GM19240 (cell line): ENCODE results near the gene COX15.
"Not testable (repeated sequence)": the region's sequence is repeated elsewhere in the genome, so short reads cannot be mapped to it uniquely, and the experiment has no call there.

Experiments used
- DNase-seq: peaks from one replicate; pipeline ENCODE4 v3.0.0; 2011; ENCODE audit warnings: low spot score; ENCODE audit not compliant: insufficient read length

Gene COX15

DNA sequence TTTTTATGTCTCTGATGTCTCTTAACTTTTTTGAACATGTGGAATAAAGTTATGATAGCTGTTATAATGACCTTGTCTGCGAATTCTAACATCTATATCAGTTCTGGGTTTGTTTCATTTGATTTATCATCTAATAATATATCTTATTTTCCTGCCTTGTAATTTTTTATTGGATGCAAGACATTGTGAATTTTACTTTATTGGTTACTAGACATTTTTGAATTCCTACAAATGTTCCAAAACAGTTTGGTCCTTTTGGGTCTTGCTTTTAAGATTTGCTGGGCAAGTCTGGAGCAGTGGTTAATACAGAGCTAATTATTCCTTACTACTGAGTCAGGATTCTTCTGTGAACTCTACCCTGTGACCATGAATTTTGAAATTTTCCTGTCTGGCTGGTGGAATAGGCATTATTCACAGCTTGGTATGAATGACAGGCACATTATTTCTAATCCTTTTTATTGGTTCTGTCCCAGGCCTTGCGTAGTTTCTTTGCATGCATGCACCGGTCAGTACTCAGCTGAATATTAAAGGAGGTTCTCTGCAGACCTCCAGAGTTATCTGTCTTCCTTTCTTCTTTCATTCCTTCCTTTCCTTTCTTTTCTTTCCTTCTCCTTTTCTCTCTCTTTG lies 9.1 kb upstream of the COX15 start:
- no peak for DNase-seq

DNA sequence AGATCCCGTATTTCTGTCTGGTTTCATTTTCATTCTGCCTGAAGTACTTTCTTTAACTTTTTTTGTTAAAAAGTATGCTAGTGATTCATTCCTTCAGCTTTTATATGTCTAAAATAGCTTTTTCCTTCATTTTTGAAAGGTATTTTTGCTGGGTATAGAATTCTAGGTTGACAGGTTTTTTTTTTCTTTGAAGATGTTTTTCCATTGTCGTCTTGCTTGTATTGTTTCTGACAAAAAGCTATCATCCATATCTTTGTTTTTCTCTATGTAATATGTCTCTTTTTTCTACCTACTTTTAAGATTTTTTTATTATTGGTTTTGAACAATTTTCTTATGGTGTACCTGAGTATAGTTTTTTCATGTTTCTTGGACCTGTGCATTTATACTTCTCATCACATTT lies 8.3 kb upstream of the COX15 start:
- DNase-seq: no peak

DNA sequence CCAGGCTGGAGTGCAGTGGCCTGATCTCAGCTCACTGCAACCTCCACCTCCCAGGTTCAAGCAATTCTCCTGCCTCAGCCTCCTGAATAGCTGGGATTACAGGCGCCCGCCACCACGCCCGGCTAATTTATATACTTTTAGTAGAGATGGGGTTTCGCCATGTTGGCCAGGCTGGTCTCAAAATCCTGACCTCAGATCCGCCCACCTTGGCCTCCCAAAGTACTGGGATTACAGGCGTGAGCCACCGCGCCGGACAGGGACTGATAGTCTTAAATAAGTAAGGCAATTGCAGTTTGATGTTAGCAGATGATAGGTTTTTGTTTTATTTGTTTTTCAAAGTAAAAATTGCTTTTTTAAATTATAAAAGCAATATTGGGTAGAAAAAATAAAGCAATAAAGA lies 2.2 kb upstream of the COX15 start:
- not testable (repeated sequence) for DNase-seq

DNA sequence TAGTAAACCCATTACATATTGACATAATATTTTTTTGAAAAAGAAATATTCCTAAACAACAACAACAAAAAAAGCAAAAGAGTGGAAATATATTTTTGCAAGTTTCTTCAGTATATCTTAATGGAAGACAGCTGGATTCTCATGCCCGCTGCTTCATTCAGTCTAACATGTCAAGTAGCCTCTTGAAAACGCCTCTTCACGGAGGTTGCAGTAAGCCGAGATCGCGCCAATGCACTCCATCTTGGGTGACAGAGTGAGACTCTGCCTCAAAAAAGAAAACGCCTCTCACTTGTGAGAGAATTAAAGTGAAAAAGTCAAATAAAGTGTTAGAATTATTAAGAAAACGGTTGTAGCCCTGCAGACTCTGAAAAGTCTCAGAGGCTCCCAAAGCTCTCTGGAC lies 1.4 kb upstream of the COX15 start:
- no peak for DNase-seq

DNA sequence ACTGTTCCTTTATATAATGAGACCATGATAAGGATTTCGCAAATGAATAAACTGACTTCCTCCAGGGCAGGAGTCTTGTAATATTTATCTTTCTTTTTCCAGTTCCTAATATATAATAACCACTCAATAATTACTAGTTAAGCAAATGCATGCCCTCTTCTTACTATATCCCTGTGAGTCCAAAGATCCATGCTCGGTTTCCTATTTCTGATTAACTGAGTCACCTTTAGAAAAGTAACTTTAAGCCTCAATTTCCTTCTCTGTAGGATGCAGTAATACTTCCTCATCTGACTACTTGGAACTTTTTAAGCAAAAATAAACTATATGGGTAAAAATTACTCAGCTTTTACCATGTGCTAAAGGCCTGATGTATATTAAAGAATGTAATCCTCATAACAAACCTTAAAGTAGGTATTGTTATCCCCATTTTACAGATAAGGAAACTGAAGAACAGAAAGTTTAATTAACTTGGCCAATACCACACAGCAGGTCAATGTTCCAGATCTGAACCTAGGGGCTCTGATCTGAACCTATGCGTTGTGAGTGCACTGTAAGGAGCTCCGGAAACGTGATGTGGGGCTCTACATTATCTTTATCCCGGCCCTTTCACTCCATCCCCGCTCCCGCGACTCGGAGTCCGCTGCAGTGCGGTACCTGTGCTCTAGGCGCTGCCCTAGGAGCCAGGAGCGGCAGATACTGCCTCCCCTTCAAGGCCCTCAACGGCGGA lies 458 bp downstream of the COX15 start:
- DNase-seq: no peak

DNA sequence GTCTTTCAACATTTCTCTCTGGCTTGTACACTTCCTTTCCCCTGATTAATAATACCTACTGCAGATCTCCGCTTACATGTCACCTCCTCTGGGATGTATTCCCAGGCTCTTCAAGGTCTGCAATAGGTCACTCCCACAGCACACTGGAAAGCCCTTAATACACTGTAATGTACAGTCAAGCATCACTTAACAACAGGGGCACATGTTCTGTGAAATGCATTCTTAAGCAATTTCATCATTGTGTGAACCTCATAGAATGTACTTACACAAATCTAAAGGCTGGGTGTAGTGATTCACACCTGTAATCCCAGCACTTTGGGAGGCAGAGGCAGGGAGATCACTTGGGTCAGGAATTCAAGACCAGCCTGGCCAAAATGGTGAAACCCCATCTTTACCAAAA lies 1.9 kb downstream of the COX15 start:
- DNase-seq: no peak

DNA sequence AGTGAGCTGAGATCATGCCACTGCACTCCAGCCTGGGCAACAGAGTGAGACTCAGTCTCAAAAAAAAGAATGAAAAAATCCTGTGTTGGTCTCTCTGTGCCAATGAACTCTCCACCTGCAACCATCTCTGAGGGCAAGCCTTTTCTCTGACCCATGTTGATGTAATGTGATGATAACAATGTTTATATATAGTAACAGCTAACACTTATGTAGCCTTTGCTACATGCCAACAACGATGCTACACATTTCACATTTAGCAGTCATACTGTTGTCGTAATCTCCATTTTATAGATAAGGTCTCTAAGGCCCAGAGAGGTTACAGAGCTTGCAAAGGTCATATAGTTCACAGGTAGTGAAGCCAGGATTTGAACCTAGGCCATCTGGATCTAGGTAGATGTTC lies 11.5 kb downstream of the COX15 start:
- no peak for DNase-seq

DNA sequence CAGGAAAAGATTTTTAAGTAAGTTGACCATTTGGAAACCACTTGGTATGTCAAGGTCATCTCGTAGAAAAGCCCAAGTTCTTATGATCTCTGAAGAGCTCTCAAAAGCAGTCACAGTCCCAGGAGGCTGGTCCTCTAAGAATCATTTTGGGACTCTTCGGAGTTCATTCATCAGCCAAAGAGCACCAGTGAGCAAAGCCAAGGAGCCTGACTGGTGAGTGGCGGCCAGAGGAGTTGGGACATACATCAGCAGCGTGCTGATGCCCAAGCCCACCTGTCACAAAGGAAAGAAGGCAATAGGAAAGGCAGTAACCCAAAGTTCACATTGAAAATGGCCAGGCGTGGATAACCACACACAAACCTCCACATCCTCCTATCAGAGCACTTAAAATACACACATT lies 17.5 kb downstream of the COX15 start:
- DNase-seq: no peak

DNA sequence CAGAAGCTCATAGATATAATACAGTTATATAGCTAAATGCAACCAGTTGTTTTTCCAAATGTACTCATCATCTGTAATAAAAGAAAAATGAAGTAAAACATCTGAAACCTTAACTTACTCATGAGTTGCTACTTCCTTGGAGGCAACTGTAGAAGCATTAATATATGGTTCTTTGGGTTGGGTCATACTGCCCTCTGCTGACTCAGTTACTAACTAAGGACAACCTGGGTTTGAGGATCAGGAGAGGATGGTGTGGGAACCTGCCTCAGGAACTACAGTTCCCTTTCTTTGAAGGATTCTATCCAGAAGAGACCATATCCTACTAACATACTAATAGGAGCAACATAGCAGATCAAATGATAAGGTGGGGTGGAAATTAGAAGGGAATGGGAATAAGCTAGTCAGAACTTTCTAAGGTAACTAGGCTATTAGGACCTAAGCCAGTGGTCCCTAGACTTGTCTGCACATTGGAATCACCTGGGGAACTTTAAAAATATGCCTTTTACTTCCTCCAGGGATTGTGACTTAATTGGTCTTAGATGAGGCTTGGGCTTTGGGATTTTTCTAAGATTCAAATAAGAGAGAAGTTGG lies 20.7 kb downstream of the COX15 start:
- no peak for DNase-seq

DNA sequence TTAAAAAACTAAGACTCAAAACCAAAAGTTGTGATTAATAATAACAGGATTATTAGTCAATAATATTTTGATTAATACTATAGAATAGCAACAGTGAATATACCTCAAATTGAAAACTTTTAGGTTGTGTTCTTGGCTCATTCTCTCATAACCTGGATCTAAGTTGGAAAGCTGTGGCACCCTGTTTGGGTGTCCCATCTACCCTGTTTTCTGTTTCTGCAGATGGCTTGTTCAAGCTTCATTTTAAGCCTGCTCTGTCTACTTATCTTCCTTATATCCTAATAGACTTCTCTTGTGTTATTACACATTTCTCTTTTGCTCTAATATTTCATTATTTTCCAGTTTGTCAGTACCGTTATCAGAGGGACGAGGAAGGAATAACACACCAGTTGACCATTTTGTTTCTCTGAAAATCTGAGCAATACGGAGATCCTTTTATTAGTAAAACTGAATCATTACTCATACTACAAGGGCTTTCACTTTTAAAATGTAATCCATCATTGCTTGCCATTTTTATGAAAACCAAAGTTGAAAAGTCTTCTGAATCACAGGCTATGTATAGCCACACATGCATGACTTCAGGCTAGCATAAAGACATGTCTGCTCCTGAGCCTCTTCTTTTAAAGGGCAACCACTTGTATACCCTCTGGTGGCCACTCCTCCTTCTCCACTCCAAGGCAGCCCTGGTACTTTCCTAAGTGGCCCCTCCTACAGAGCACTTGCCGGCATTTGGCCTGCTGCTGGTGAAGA lies 22.3 kb downstream of the COX15 start:
- DNase-seq: no peak

DNA sequence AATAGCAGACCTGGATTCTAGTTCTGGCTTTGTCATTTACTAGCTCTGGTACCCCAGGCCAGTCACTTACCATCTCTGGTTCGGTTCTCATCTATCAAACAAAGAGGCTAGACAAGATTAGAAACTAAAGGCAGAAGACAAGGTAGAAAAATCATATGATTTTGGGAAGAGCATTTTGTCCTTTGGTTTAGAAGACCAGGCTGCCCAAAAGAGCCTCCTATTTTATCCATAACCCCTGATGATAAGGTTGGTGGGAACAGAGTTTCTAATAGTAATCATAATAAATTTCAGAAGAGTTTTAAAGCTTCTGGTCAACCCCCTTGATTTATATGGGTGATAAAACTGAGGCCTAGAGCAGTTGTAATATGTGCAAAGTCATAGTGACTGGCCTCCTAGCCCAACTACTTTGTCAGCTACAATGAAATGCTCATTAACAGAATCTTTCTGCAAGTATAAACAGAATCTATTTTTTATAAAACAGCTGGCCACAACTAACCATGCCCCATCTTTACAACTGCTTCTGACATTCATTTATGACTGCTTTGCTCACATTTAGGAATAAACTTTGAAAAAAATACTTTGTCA lies 23.4 kb downstream of the COX15 start:
- DNase-seq: no peak

DNA sequence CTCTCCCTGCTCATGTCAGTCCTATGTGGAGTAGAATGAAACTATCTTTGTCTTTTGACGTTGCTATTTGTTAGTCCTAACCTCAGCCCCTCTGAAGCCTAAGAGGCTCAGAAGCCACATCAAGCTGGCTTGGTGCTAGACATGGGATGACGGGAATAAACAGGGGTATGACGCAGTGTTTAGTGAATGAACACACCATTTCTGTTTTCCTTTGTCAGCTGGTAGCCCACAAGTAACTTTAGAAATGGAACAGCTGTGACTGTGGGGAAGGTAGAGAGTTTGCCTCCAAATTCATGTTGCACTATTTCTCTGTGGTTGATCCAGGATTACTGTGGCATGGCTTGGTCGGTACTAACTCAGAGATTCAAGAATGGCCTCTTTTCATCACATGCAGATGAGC lies 31.3 kb downstream of the COX15 start:
- no peak for DNase-seq

DNA sequence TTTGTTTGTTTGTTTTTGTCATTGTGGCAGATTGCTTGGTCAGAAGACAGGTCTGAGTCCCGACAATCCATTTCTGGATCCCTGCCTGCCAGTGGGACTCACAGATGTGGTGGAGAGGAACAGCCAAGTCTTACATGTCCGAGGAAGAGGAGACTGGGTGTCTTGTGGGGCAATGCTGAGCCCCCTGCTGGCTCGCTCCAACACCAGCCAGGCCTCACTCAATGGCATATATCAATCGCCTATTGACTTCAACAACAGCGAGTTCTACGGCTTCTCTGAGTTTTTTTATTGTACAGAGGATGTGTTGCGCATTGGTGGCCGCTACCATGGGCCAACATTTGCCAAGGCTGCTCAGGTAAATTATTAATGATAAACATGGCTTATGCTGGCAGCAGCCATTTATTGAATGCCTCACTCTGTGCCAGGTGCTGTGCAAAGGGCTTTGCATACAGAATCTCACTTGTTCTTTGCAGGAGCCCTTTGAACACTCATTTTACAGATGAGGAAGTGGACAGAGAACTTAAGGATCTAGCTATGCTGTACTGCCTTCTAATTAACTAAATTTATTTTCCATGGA lies 33.3 kb downstream of the COX15 start:
- no peak for DNase-seq

DNA sequence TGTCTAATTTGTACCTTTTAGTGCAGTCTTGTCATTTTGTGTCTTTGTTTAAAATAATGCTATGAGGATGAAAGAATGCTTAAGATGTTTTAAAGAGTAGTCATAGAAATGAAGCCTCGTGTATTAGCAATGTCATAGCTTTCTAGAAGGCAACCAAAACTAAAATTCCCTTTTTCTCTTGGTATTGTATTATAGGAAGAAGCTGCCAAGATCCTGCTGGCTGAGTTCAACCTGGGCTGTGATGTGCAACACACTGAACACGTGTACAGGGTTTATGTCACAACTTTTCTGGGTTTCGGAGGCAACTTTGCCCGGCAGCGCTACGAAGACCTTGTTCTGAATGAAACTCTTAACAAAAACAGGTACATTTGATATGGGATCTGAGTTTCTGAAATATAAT lies 36.2 kb downstream of the COX15 start:
- DNase-seq: no peak

DNA sequence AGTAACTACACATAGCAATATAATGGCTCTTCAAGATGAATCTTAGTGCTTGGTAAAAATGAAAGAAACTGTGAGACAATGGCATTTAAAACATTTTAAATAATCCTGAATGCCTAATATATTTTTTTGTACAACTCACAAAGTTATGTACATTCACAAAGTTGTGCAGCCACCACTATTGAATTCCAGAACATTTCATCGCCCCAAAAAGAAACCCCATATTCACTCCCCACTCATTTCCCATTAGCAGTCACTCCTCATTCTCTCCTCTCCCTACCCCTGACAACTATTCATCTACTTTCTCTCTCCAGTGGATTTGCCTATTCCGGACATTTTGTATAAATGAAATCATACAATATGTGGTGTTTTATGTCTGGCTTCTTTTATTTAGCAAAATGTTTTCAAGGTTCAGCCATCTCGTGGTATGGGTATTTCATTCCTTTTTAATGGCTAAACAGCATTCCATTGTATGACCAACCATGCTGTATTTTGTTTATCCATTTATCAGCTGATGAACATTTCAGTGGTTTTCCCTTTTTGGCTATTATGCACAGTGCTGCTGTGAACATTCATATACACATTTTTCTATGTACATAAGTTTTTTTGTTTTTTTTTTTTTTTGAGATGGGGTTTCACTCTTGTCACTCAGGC lies 37.9 kb downstream of the COX15 start:
- no peak for DNase-seq

DNA sequence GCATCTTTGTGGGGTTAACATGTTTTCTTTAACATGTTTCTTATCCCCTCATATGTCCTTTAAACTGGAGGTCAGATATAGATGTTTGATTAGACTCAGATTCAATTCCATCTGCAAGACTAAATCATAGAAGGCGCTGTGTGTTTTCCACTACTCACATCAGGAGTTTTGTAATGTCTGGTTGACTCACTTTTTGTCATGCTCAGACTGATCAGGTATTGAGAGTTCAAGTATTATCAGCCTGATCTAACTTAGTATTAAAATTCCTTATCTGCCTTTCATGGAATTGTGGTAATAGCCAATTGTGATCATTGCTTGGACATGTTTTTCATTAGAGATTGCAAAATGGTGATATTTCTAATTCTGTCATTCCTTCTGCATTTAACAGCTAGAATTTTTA lies 42.5 kb downstream of the COX15 start:
- DNase-seq: no peak

DNA sequence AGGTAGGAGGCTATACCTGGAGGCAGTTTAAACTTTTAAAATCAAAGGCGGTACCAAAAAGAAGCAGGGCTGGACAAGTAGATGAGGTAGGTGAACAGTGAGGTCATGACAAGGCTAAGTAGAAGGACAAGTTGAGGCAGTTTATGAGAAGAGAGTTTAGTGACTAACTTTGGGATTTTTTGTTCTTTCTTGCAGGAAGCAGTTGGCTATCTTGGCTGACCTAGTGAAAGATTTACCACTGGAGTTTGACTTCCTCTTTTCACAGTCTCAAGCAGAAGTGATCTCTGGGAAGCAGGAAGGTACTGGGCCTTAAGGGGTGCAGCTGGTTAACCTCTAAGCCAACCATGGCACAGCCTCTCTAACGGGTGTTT lies 46.3 kb downstream of the COX15 start:
- DNase-seq: no peak

DNA sequence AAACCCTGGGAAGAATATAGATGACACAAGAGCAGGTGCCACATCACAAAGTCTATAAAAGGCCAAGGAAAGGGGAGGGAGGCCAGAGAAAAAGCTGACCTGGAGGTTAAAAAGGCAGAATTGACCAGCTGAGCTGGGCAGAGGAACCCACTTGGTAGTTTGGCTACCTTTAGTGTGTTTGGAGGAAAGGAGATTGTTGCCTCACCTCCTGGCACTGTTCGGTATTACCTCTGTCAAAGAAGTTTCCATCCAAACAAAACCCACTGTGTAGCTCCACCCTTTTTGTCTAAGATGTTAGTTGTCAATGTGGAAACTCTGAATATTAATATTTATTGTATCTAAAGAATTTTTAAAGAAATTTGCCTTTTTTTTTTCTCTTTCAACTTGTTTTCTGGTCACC lies 49.2 kb downstream of the COX15 start:
- DNase-seq: no peak
